GM11168 (cell line): Measurements from ENCODE around the gene SLC38A10.

Experiments
- in situ Hi-C: fragments of 300-500 bp; cut with MboI; formaldehyde crosslinking; loops from one replicate; pipeline ENCODE4 v1.12.0; 2022; ENCODE audit warnings: low sequenced_read_pairs; ENCODE audit not compliant: unreplicated experiment

The SLC38A10 gene

DNA sequence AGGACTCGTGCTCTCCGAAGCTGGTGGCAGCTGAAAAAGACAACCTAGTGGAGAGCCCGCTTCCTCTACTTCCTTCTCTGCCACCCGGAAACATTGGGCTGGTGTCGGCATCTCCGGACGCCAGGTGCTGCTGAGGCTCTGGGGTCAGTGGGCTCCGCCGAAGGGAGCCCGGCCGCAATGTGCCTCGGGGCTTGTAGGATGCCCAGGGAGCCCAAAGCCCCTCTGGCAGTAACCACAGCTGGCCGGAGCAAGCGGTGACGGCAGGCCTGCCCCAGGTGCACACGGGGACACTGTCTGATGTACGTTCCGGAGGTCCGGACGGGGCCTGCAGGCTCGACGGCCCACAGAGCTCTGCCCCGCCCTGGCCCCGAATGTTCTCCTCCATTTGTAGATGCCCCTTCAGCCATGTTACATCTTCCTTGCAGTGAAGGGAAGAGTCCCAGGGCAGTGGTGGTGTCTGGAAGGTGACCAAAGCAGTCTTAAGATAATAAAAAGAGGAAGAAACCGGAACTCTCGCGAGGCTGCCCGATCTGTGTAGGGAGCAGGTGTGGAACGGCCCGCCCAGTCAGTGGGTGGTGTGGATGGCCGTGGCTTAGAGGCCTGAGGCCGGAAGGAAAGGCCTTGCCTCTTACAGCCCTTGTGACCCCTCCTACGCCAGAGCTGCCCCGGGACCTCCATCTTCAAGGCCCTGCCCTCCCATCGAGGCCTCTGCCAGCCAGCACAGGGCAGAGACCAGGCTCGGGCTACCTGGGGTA lies 33.3 kb downstream of the SLC38A10 start:
- in situ Hi-C loops = no loop called here

DNA sequence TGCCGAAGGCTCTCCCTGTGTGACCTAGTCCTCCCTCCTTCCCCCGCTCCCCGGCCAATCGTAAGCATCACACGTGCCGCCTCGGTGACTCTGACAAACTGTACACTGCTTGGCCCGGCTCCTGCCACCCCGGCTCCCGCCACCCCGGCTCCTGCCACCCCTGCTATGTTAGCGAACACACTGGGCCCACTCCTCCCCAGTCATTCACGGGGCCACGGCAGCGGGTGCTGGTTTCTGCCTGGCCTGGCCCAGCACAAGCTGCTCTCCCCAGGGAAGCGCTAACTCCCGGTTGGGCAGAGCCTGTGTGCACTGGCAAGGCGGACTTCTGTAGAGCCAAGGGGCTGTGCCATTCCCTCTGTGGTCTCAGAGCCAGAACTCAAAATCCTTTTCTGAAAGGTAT lies 34.0 kb downstream of the SLC38A10 start:
- in situ Hi-C loops = no loop called here

DNA sequence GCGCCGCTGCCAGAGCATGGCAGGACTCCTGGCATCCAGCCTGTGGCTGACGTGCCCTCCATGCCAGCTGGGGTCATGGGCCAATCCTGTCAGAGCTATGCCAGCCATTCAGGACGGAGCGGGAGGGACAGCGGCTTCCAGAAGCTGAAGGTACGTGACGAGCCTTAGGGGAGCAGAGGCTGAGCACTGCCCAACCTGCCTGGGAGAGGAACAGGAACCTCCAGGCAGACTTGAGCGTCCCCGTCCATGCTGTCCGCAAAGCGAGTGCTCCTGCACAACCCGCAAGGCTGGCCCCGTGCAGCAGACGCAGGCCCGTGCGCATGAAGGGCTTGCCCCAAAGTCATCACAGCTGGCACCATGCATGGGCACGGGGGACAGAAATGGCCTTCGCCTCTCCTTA lies 34.5 kb downstream of the SLC38A10 start:
- in situ Hi-C loops = no loop called here

DNA sequence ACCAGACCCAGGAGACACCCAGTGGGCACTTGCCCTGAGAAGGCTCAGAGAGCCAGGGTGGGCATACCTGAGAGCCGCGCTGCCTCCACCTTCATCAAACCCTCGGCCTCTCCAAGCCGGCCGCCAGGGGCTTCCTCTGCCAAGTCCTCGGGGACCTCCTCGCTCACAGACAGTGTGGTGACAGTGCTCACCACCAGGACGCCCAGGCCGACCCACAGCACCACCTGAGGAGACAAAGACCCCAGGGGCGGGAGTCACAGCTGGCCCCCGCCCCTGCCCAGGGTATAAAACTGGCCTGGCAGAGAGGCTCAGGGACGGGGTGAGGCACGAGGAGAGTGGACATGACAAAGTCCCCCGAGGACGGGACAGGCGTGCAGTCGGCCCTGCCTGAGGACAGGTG lies 34.9 kb downstream of the SLC38A10 start:
- in situ Hi-C loops = no loop called here

DNA sequence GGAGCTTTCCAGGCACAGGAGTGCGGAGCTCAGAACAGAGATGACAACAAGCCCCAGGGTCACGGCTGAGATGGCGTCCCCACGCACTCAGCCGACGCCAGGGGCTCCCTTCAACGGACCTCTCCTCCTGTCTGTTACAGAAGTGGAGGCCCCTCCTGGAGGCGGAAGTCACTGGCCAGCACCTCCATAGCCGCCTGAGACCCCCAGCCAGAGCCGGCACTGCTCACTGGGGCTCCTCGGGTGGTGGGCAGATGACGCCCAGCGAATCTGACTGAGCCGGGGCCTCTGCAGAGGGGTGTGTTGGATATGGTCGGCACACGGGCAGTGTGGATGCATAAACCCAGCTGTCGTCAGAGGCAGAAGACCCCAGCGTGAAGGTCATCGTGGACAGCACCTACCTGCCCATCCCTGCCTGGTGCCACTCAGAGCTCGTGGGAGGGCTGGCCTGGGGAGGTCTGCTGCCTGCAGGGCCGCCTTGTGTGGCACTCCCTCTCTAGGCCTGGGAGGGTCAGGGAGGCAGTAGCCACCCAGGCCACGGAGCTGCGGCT lies 36.0 kb downstream of the SLC38A10 start:
- in situ Hi-C loops = no loop called here

DNA sequence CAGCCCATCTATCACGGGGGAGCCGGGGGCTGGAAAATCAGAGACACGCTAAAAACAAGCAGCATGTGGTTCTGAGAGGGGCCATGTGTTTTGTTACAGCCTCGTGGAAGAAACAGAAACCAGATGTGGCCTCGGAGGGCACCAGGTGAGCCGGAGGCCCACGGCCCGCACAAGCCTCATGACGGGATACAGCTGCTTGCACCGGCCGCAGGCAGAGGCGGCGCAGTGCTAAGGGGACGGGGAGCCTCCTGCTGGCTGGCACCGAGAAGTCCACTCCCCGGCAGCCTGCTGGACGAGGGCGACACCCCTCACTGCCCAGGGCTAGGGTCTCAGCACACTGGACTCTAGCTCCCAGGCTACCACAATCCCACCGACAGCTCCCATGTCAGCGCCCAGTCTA lies 36.8 kb downstream of the SLC38A10 start:
- in situ Hi-C loops = no loop called here

DNA sequence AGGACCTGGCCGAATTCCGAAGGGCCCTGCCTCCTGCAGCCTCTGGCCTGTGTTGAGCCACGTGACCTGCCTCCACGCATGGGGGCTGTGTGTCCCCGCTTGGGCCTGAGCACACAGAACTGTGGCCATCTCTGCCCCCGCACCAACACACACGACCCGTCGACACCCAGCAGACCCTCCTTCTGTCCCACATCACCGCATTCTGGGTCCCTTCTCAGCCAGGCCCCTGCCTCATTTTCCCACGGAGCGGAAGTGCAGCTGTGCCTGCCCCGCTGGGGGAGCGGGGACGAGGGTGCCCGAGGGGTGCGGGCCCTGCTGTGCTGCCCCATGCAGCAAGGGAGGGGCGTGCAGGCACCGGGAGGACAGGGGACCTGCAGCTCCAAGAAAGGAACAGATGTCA lies 37.6 kb downstream of the SLC38A10 start:
- in situ Hi-C loops = no loop called here

DNA sequence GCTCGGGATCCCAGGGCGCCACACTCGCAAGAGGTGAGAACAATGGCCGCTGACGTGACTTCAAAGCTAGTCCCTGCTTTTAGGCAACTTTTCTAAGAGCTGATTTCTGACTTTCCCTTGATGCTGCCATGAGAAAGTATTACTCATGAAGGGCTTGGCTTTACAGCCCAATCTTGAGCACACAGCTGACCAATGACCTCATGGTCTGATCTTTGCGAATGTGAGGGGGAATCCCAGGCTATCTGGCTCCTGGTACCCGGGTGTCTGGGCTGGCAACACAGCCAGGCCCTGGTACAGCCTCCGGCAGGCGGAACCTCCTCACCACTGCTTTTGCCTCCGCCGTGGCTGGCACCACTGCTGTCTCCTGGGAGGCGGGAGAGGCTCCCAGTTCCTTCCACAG lies 38.5 kb downstream of the SLC38A10 start:
- in situ Hi-C loops = no loop called here

DNA sequence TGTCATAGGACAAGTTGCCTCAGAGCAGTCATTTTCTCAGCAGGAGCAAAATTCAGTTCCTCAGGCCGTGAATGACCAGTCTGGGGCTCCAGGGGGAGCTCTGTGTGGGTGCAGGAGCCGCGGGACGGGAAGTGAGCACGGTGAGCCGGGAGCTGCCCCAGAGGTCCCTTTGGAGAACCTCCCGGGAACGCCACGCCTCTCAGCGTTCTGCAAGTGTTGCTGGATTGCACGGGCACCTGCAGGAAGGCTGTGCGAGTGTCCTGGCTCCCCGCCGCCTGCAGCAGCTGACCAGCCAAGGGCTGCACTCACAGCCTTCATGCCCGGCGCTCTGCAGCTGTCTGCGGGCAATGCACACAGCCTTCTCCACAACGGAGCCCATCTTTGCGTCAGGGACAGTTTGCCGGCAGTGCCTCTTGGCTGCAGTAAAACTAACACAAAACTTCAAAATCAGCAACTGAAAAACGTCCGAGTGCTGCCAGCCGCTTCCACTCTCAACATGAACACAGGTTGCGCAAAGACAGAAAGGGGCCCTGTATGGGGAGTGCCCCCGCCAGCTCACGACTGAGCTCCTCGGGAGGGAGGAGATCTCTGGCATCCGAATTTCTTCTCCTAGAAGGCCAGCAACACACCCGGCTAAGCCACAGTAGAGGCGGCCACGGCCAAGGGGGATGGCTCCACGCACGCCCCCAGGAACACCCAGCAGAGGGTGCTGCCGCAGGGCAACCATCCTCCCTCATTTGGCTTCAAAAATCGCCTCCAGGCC lies 40.0 kb downstream of the SLC38A10 start:
- in situ Hi-C loops = no loop called here

DNA sequence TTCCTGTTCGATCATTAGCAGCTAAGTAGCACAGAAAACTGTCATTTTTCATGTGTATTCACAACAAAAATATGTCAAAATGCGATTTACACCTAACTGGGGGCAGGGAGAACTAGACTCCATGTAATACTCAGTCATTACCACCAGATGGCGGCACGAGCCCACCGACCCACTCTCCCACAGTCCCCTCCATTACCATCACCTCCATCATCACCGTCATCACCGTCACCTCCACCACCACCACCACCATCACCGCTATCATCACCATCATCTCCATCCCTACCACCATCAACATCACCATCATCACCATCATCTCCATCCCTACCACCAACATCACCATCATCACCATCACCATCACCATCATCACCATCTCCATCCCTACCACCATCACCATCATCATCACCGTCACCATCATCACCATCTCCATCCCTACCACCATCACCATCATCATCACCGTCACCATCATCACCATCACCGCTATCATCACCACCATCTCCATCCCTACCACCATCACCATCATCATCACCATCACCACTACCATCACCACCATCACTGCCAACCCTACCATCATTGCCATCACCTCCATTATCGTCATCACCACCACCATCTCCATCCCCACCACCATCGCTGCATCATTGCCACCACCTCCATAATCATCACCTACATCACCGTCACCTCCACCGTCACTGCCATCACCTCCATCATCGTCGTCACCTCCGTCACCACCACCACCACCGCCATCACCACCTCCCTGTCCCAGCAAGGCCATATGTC lies 41.6 kb downstream of the SLC38A10 start:
- in situ Hi-C loops = no loop called here

DNA sequence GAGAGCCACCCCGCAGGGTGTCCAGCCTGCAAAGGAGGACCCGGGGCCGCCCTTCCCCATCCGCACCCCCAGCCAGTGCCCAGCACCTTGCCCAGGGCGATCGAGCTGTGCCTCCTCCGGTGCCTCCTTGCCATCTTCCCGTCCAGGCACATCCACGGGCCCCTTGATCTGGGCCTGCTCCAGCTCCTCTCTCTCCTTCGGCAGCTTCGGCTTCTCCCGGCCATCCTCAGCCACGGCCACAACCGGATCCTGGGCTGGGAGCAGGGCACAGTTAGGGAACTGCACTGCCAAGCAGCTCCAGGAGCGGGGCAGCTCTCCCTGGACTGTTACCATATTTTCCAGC lies 42.1 kb downstream of the SLC38A10 start:
- in situ Hi-C loops = no loop called here

DNA sequence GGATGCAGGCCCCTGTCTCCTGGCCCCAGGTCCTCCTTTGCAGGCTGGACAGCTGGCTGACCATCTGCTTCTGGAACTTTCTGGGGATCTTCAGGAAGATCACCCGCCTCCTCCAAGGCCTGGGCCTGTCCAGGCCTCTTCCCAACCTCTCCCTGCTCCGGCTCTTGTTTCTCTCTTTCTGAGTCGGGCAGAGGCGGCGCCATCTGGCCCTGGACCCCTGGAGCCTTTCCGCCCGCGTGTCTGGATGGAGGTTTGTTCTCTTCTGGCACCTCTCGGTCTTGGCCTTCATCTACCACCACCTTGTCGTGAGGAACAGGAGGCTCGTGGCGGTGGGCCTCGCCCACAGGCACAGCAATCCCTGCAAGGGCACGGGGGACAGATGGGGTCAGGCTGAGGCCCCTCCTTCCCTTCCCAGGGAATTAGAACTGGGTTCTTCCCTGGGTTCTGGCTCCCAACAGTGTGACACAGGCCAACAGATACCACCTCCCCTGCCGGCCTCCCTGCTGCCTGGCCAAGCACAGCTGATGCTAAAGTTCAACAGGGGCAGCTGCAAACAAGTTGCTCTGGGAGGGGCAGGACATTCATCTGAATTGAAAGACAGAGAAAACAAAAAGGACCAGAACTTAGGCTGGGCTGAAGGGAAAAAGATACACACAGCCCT lies 42.7 kb downstream of the SLC38A10 start:
- in situ Hi-C loops = no loop called here

DNA sequence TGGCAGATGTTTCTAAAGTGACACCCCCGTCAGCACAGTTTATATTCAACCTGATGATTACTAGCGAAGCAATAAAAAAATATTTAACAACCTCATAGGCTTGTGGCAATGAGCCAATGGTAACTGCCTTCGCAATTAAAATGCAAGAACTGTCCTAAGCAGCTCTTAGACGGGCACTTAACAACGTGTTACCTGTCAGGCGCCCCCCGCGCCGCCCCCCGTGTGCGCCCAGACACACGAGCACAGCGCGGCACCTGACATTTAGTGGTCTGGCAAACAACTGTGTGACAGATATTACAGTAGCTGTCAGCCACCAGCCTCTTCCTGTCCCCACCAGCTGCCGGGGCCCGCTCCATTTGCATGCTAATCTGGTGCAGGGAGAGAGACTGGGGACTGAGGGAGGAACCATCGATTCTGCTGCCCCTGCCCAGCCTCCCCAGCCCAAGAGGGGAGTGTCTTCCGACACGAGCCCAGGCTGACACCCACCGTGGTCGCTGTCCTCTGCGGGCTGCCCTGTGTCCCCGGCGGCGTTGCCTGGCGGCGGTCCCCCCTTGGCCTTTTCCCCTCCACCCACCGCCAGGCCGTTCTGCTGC lies 43.3 kb downstream of the SLC38A10 start:
- in situ Hi-C loops = no loop called here

DNA sequence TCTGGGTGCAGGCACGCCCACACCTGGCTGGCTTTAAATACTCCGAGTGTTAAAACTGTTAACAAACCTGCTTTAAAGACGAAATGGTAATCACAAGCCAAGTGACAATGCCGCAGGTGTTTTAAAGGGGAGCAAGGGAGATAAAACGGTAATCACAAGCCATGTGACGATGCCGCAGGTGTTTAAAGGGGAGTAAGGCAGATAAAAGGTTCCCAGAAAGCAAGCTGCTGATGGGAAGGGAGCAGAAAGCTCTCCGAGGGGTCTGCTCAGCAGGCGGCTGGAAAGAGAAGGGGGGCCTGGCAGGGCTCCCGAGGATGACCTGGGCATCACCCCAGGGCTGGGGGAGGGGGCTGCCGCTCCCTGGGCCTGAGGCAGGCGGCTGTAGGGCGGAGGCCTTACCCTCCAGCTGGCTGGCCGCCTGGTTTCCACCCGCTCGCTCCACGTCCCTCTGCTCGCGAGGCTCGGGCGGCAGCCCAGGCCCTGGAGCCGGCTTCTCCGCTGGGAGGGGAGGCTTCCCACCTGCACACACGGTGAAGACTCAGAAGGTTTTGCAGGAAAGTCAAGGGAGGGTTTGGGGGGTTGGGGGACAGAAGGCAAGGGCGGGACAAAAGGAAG lies 43.9 kb downstream of the SLC38A10 start:
- in situ Hi-C loops = no loop called here

DNA sequence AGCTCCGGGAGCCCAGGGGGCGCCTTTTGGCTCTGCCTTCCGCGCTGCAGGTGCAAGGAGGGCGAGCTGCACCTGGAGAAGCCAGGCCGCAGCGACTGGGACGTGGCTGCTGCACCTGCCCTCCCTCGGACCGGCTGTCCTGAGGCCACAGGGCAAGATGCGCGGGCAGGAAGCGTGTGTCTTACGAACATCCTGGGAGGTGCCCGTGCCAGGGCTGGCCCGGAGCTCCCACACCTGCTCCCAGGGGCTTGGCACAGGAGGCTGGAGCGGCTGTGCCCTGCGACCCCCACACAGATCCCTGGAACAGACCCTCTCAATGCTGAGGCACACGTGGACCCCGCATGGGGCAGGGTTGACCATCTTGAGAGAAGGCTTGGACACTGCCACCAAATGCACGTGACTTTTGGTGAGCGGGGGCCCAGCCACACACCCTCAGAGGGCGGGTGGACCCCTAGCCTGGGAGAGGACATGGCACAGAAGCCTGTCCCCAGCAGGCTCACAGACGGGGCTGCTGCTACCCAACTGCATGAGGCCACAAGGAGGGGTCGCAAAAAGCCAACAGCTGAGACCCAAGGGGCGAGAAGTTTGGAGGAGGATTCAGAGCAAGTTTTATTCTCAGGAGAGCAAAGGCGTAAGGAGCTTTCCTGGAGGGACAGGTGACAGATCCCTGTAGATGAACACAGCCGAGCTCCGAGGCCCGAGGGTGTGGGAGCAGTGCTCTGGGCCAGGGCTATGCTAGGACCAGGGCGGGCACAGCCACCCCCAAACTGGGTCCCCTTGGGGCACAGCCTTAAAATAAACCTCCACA lies 44.6 kb downstream of the SLC38A10 start:
- in situ Hi-C loops = no loop called here

DNA sequence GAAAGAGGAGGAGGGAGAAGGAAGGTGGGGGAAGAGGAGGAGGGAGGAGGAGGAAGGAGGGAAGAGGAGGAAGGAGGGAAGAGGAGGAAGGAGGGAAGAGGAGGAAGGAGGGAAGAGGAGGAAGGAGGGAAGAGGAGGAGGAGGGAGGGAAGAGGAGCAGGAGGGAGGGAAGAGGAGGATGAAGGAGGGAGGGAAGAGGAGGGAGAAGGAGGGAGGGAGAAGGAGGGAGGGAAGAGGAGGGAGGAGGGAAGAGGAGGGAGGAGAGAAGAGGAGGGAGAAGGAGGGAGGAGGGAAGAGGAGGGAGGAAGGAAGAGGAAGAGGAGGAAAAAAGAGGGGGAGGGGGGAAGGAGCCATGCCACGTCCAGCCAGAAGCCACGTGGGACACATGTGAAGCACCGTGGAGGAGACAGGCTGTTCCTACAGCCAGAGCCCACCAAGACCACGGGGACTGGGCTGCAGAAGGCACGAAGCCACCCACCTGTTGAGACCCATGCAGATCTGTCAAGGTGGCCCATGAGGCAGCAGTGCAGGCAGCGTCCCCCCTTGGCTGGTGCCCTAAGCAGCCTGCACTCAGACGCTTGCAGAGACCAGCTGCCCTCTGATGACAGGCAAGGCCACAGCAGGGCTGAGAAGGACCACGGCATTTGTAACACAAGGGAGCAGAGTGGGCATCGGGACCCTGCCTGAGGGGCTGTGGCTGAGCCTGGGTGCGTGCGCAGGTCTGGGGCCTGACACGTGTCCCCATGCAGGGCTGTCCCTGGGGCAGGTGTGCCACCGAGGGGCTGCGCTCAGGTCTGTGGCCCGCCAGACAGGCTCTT lies 45.7 kb downstream of the SLC38A10 start:
- in situ Hi-C loops = no loop called here

DNA sequence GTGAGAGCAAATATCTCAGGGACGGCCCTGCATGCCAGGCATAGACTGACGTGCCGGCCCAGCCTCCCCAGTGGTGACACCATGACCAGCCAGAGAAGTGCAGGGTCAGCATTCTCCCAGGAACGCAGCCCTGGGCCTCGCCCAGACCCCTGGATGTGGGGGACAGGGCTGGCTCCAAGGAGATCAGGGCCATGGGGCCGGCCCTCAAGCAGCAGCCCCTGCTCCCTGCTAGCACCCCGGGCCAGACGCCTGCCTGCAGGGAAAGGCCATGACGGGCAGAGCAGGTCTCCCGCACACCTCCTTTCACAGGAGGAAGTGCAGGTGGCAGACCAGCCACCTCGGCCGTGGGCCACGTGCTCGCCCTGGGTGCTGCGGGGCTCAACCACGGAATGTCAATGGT lies 46.5 kb downstream of the SLC38A10 start:
- in situ Hi-C loops = no loop called here
